ENCODE results near the gene TSSC4.

Gene TSSC4

GRCh38 chr11:2400762-2401435 is 349 bp downstream of the TSSC4 start:
- DNase-seq (ENCODE audit: low read depth in 3 of 3): no peak

GRCh38 chr11:2401436-2401984 is 960 bp downstream of the TSSC4 start:
- no peak for DNase-seq (ENCODE audit: low read depth in 3 of 3)

GRCh38 chr11:2402106-2402505 is 1.6 kb downstream of the TSSC4 start:
- DNase-seq (ENCODE audit: low read depth in 3 of 3): no peak

GRCh38 chr11:2402890-2403645 is 2.5 kb downstream of the TSSC4 start:
- no peak for DNase-seq (ENCODE audit: low read depth in 3 of 3)

GRCh38 chr11:2404735-2405196 is 4.2 kb downstream of the TSSC4 start:
- no peak for DNase-seq (ENCODE audit: low read depth in 3 of 3)

- no peak for DNase-seq (ENCODE audit: low read depth in 3 of 3)
Observed at GRCh38 chr11:2406451-2406850, 5.9 kb downstream of the TSSC4 start.

- DNase-seq (ENCODE audit: low read depth in 3 of 3): no peak
Observed at GRCh38 chr11:2406878-2407410, 6.4 kb downstream of the TSSC4 start.

- DNase-seq (ENCODE audit: low read depth in 3 of 3): no peak
Observed at GRCh38 chr11:2408671-2409070, 8.1 kb downstream of the TSSC4 start.

- DNase-seq (ENCODE audit: low read depth in 3 of 3): no peak
Observed at GRCh38 chr11:2409126-2409525, 8.6 kb downstream of the TSSC4 start.

- DNase-seq (ENCODE audit: low read depth in 3 of 3): no peak
Observed at GRCh38 chr11:2409611-2410468, 9.3 kb downstream of the TSSC4 start.

- no peak for DNase-seq (ENCODE audit: low read depth in 3 of 3)
Observed at GRCh38 chr11:2410616-2411015, 10.1 kb downstream of the TSSC4 start.

- DNase-seq (ENCODE audit: low read depth in 3 of 3): no peak
Observed at GRCh38 chr11:2411446-2412305, 11.1 kb downstream of the TSSC4 start.

- no peak for DNase-seq (ENCODE audit: low read depth in 3 of 3)
Observed at GRCh38 chr11:2412323-2412722, 11.8 kb downstream of the TSSC4 start.

GRCh38 chr11:2413742-2414579 is 13.4 kb downstream of the TSSC4 start:
- no peak for DNase-seq (ENCODE audit: low read depth in 3 of 3)

- no peak for DNase-seq (ENCODE audit: low read depth in 3 of 3)
Observed at GRCh38 chr11:2414616-2415015, 14.1 kb downstream of the TSSC4 start.

- no peak for DNase-seq (ENCODE audit: low read depth in 3 of 3)
Observed at GRCh38 chr11:2415171-2415570, 14.6 kb downstream of the TSSC4 start.

GRCh38 chr11:2415601-2416380 is 15.2 kb downstream of the TSSC4 start:
- no peak for DNase-seq (ENCODE audit: low read depth in 3 of 3)

- DNase-seq (ENCODE audit: low read depth in 3 of 3): no peak
Observed at GRCh38 chr11:2416765-2417164, 16.2 kb downstream of the TSSC4 start.
